Nephron progenitor cell (in vitro differentiated cells): Measurements from ENCODE around the gene AOAH.

Source experiments
- DNase-seq: peaks from one replicate; pipeline ENCODE4 v3.0.0; 2021
- H3K27ac Mint-ChIP-seq: 2 replicates; pipeline ENCODE4 v1.8.0; 2021; ENCODE audit warnings: mild to moderate bottlenecking, moderate library complexity, mixed read lengths
- H3K27me3 Mint-ChIP-seq: 2 replicates; pipeline ENCODE4 v1.8.0; 2021; ENCODE audit warnings: mild to moderate bottlenecking, low read depth, mixed read lengths; ENCODE audit not compliant: poor library complexity
- H3K36me3 Mint-ChIP-seq: 2 replicates; pipeline ENCODE4 v1.8.0; 2021; ENCODE audit warnings: low read depth, mixed read lengths
- H3K4me1 Mint-ChIP-seq: 2 replicates; pipeline ENCODE4 v1.8.0; 2021; ENCODE audit warnings: mixed read lengths
- H3K4me3 Mint-ChIP-seq: 2 replicates; pipeline ENCODE4 v1.8.0; 2021; ENCODE audit warnings: mild to moderate bottlenecking, moderate library complexity, mixed read lengths
- H3K9me3 Mint-ChIP-seq: 2 replicates; pipeline ENCODE4 v1.8.0; 2021; ENCODE audit warnings: mild to moderate bottlenecking, moderate library complexity, mixed read lengths
- TF ChIP-seq, protein P1 (sequence below): fragments of 200-600 bp; sonication (generic); IDR thresholded peaks from 2 replicates; pipeline ENCODE4 v1.5.0; 2021; ENCODE audit warnings: antibody characterized with exemption

Gene AOAH

DNA sequence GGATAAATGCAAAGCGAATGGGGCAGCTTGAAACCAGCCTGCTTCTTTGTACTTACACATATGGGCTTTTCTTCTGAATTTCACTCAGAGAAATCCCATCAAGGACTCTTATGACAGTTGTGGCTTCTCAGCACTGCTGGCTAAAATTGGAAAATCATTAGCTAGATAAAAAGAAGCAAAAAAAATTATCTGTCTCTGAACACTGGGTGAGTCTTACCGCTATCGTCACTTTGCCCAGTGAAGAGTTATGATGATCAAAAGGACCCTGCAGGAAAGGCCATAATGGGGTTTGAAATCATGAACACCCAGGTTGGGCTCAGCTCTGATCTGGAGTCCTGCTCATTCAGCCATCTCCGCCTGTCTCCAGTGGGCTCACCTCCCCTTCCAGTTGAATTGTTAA, 34.3 kb downstream of the AOAH start:
- H3K27me3 Mint-ChIP-seq, result no peaks in the 10 kb centered on the region
- DNase-seq, result no peak

DNA sequence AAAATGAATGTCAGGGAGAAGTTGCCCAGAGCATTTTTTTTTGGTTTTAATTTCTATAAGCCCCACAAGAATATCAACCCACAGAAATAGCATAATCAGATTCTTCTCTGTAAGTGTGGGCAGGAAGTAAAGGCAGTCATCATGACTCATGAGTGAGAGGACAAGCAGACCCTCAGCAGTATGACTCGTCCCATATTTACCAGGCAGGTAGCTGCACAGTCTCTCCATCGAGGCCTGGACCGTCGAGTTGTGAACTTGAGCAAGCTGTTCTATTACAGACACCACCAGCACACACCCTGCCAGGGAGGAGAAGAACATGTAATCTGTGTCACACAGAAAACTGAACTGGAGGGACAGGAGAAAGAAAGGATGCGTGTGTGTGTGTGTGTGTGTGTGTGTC, 37.8 kb downstream of the AOAH start:
- no peaks in the 10 kb centered on the region for H3K4me1 Mint-ChIP-seq
- no peaks in the 10 kb centered on the region for H3K9me3 Mint-ChIP-seq
- H3K27ac Mint-ChIP-seq, result no peak overlapping the region

More for the DNA sequence above, 34.3 kb downstream of the AOAH start:
- no peak overlapping the region for H3K4me3 Mint-ChIP-seq
- no peak overlapping the region for H3K27ac Mint-ChIP-seq
- H3K36me3 Mint-ChIP-seq, result no peaks in the 10 kb centered on the region
- H3K4me1 Mint-ChIP-seq, result no peaks in the 10 kb centered on the region
- TF ChIP-seq, protein P1, sequence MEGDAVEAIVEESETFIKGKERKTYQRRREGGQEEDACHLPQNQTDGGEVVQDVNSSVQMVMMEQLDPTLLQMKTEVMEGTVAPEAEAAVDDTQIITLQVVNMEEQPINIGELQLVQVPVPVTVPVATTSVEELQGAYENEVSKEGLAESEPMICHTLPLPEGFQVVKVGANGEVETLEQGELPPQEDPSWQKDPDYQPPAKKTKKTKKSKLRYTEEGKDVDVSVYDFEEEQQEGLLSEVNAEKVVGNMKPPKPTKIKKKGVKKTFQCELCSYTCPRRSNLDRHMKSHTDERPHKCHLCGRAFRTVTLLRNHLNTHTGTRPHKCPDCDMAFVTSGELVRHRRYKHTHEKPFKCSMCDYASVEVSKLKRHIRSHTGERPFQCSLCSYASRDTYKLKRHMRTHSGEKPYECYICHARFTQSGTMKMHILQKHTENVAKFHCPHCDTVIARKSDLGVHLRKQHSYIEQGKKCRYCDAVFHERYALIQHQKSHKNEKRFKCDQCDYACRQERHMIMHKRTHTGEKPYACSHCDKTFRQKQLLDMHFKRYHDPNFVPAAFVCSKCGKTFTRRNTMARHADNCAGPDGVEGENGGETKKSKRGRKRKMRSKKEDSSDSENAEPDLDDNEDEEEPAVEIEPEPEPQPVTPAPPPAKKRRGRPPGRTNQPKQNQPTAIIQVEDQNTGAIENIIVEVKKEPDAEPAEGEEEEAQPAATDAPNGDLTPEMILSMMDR, result no peak
- no peaks in the 10 kb centered on the region for H3K9me3 Mint-ChIP-seq

DNA sequence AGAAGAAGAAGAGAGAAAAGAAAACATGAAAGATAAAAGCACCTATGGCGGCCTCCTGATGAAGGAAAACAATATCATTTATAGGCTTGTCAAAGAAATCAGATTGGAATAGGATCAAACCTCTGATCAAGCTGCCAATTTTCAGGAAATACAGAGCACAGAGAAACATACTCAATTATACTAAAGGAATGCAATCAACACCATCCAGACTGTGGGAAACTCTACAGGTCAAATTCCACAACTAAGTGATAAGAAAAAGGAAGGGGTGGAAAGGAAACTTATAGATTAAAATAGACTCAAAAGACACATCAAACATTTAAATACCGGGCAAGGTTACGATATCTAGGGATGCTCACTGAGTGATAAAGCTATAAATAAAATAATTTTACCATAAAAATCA, 39.3 kb downstream of the AOAH start:
- no peak overlapping the region for H3K27ac Mint-ChIP-seq
- H3K4me3 Mint-ChIP-seq, result no peak overlapping the region
- H3K4me1 Mint-ChIP-seq, result no peaks in the 10 kb centered on the region
- TF ChIP-seq, protein P1, result no peak
- DNase-seq, result no peak
- H3K36me3 Mint-ChIP-seq, result no peaks in the 10 kb centered on the region
- no peaks in the 10 kb centered on the region for H3K9me3 Mint-ChIP-seq
- H3K27me3 Mint-ChIP-seq, result no peaks in the 10 kb centered on the region

More for the DNA sequence above, 37.8 kb downstream of the AOAH start:
- H3K4me3 Mint-ChIP-seq, result no peak overlapping the region
- TF ChIP-seq, protein P1, result no peak
- DNase-seq, result no peak
- no peaks in the 10 kb centered on the region for H3K27me3 Mint-ChIP-seq
- H3K36me3 Mint-ChIP-seq, result no peaks in the 10 kb centered on the region

DNA sequence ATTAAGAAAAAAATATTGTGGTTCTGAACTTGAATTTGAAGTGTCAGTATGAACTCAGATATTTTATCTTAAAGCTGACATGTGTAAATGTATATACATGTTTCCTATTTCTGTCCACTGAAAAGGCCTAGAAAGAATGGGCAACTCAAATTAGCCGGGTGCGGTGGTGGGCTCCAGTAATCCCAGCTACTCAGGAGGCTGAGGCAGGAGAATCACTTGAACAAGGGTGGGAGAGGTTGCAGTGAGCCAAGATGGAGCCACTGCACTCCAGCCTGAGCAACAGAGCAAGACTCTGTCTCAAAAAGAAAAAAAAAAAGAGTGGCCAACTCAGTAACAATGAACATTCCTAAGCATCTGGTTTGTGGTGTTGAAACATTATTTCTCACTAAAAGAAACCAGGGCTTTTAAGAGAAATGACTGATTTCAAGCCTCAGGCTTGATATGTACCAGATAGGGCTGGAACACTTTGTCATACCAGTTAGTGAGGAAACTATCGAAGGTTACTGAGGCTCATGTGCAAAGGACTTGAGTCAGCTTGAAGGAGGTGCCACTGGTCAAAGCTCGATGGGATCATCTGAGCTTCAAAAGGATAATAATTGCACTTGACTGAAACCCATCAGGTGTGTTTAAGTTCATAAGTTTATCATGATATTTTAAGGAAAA, 40.5 kb downstream of the AOAH start:
- no peaks in the 10 kb centered on the region for H3K9me3 Mint-ChIP-seq
- H3K27ac Mint-ChIP-seq, result no peak overlapping the region
- H3K4me3 Mint-ChIP-seq, result no peak overlapping the region

DNA sequence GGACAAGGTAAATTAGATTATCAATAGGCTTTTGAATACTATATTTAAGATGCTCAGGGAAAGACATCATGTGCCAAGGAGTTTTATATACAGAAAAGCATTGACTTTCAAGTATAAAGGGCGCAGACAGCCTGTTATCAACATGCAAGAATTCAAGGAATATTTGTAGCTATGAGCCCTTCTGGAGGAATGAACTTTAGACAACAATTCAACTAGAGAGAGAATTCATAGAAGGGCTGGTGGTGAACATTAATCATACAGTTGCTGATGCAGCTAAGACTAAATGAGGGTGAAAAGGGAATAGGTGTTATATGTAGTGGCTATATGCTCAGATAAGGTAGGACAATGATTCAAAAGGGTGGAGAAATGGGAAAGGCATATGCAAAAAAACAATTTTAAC, 41.2 kb downstream of the AOAH start:
- H3K9me3 Mint-ChIP-seq, result no peaks in the 10 kb centered on the region
- H3K36me3 Mint-ChIP-seq, result no peaks in the 10 kb centered on the region
- no peaks in the 10 kb centered on the region for H3K27me3 Mint-ChIP-seq
- no peak overlapping the region for H3K27ac Mint-ChIP-seq
- H3K4me3 Mint-ChIP-seq, result no peak overlapping the region
- TF ChIP-seq, protein P1, result no peak
- no peak for DNase-seq
- H3K4me1 Mint-ChIP-seq, result no peaks in the 10 kb centered on the region

More for the DNA sequence above, 40.5 kb downstream of the AOAH start:
- Mint-ChIP-seq H3K27me3 (no peaks in the 10 kb centered on the region), H3K36me3 (no peaks in the 10 kb centered on the region), H3K4me1 (no peaks in the 10 kb centered on the region)
- TF ChIP-seq, protein P1, result no peak
- DNase-seq, result no peak

DNA sequence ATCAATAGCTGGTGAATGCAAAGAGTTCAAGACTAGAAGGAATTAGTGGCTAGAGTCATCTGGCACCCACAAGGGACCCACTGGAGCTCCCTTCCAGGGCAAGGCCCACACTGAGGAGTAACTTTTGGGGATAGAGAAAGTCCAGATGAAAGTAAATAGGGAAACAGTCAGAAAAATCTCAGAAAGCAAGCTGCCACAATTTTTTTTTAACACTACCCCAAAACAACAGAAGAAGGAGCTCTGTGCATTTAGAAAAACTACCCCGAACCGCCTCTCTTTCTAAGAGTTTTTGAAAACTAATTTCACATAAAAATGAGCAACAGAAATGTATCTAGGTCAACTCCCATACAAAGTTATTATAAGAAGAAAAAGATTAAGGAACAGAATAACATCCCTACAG, 42.2 kb downstream of the AOAH start:
- Mint-ChIP-seq H3K36me3 (no peaks in the 10 kb centered on the region), H3K4me3 (no peak overlapping the region), H3K4me1 (no peaks in the 10 kb centered on the region), H3K9me3 (no peaks in the 10 kb centered on the region), H3K27me3 (no peaks in the 10 kb centered on the region), H3K27ac (no peak overlapping the region)
- DNase-seq, result no peak
- TF ChIP-seq, protein P1, result no peak
